HEK293 (cell line): ENCODE results near the gene RNF11.

ENCODE experiments used
- CTCF ChIA-PET: fragments of 350-600 bp; formaldehyde crosslinking; extraction: SDS; loops from one replicate; lab custom pipeline; 2021; ENCODE audit warnings: antibody characterized with exemption; lab: Yijun Ruan, JAX
- POLR2A ChIA-PET: fragments of 300-600 bp; formaldehyde crosslinking; extraction: SDS; loops from one replicate; lab custom pipeline; 2020; ENCODE audit warnings: antibody characterized with exemption, inconsistent platforms; lab: Yijun Ruan, JAX
- H3K27ac ChIP-seq: fragments of 200-500 bp; sonication (Bioruptor generic); 2 replicates; pipeline ENCODE4 v1.5.1; 2014; ENCODE audit warnings: low read depth, low read length, control low read depth, inconsistent platforms; ENCODE audit errors: extremely low read depth
- H3K36me3 ChIP-seq, 2 experiments: fragments of 200-500 bp in 1 of 2; sonication (Bioruptor generic) in 1 of 2; 1 replicate in 1 of 2; 2 replicates in 1 of 2; pipeline ENCODE4 v1.5.1; 2014 to 2017; ENCODE audit warnings: inconsistent platforms in 2 of 2, low read length in 2 of 2; ENCODE audit not compliant: control insufficient read depth in 2 of 2, insufficient read depth in 1 of 2
- H3K4me1 ChIP-seq: fragments of 200-500 bp; sonication (Bioruptor generic); 2 replicates; pipeline ENCODE4 v1.5.1; 2014; ENCODE audit warnings: mild to moderate bottlenecking, low read length, inconsistent platforms; ENCODE audit not compliant: control insufficient read depth, insufficient read depth
- H3K4me3 ChIP-seq: 2 replicates; pipeline ENCODE4 v1.5.1; 2011; ENCODE audit warnings: low read depth, mild to moderate bottlenecking, control low read depth, low read length, moderate library complexity
- H3K9me3 ChIP-seq: fragments of 200-500 bp; sonication (Bioruptor generic); 2 replicates; pipeline ENCODE4 v1.5.1; 2014; ENCODE audit warnings: low read depth, low read length, inconsistent platforms; ENCODE audit not compliant: control insufficient read depth, insufficient read depth
- EGR2 ChIP-seq: fragments of 450-650 bp; formaldehyde crosslinking; IDR thresholded peaks from 2 replicates; pipeline ENCODE4 v1.5.1; 2016; ENCODE audit warnings: low read depth, missing biosample characterization, missing genetic modification characterization
- GFI1B ChIP-seq: fragments of 450-650 bp; formaldehyde crosslinking; IDR thresholded peaks from 2 replicates; pipeline ENCODE4 v1.5.1; 2016; ENCODE audit warnings: missing biosample characterization, missing genetic modification characterization
- GLI2 ChIP-seq: fragments of 450-650 bp; formaldehyde crosslinking; IDR thresholded peaks from 2 replicates; pipeline ENCODE4; 2017; ENCODE audit warnings: missing biosample characterization, missing genetic modification characterization, low read depth, borderline replicate concordance
- KLF9 ChIP-seq: fragments of 450-650 bp; formaldehyde crosslinking; IDR thresholded peaks from 2 replicates; pipeline ENCODE4 v1.5.1; 2016; ENCODE audit warnings: missing biosample characterization, missing genetic modification characterization, low read depth
- PBX3 ChIP-seq: sonication (generic); formaldehyde crosslinking; IDR thresholded peaks from 2 replicates; pipeline ENCODE4 v1.8.1; 2022; ENCODE audit warnings: mild to moderate bottlenecking, moderate library complexity, missing genetic modification reagents
- PRDM2 ChIP-seq: fragments of 450-650 bp; formaldehyde crosslinking; IDR thresholded peaks from 2 replicates; pipeline ENCODE4 v1.5.1; 2016; ENCODE audit warnings: missing biosample characterization, missing genetic modification characterization, borderline replicate concordance
- REPIN1 ChIP-seq: fragments of 450-650 bp; formaldehyde crosslinking; IDR thresholded peaks from 2 replicates; pipeline ENCODE4 v1.5.1; 2017; ENCODE audit warnings: missing biosample characterization, missing genetic modification characterization, low read depth
- ZEB2 ChIP-seq: fragments of 450-650 bp; formaldehyde crosslinking; IDR thresholded peaks from 2 replicates; pipeline ENCODE4 v1.5.1; 2016; ENCODE audit warnings: missing biosample characterization, missing genetic modification characterization
- ZFP37 ChIP-seq: fragments of 450-650 bp; formaldehyde crosslinking; IDR thresholded peaks from 2 replicates; pipeline ENCODE4 v1.5.1; 2016; ENCODE audit warnings: missing biosample characterization, missing genetic modification characterization
- ZNF174 ChIP-seq: fragments of 450-650 bp; formaldehyde crosslinking; IDR thresholded peaks from 2 replicates; pipeline ENCODE4 v1.5.0; 2017; ENCODE audit warnings: missing biosample characterization, mild to moderate bottlenecking, missing genetic modification characterization
- ZNF18 ChIP-seq: fragments of 450-650 bp; formaldehyde crosslinking; IDR thresholded peaks from 2 replicates; pipeline ENCODE4 v1.5.1; 2016; ENCODE audit warnings: missing biosample characterization, missing genetic modification characterization
- ZNF214 ChIP-seq: fragments of 450-650 bp; formaldehyde crosslinking; IDR thresholded peaks from 2 replicates; pipeline ENCODE4 v1.5.1; 2017; ENCODE audit warnings: missing biosample characterization, mild to moderate bottlenecking, missing genetic modification characterization, borderline replicate concordance
- ZNF223 ChIP-seq: fragments of 450-650 bp; formaldehyde crosslinking; IDR thresholded peaks from 2 replicates; pipeline ENCODE4 v1.5.1; 2016; ENCODE audit warnings: missing biosample characterization, missing genetic modification characterization
- ZNF362 ChIP-seq: fragments of 450-650 bp; formaldehyde crosslinking; IDR thresholded peaks from 2 replicates; pipeline ENCODE4 v1.5.1; 2016; ENCODE audit warnings: missing biosample characterization, missing genetic modification characterization
- ZNF398 ChIP-seq: fragments of 450-650 bp; formaldehyde crosslinking; IDR thresholded peaks from 2 replicates; pipeline ENCODE4 v1.5.1; 2017; ENCODE audit warnings: missing biosample characterization, missing genetic modification characterization
- ZNF426 ChIP-seq: fragments of 450-650 bp; formaldehyde crosslinking; IDR thresholded peaks from 2 replicates; pipeline ENCODE4 v1.5.1; 2017; ENCODE audit warnings: missing biosample characterization, missing genetic modification characterization, mild to moderate bottlenecking, inconsistent platforms, moderate library complexity
- ZNF433 ChIP-seq: fragments of 450-650 bp; formaldehyde crosslinking; IDR thresholded peaks from 2 replicates; pipeline ENCODE4 v1.5.1; 2016; ENCODE audit warnings: missing biosample characterization, missing genetic modification characterization, low read depth
- ZNF623 ChIP-seq: fragments of 450-650 bp; formaldehyde crosslinking; IDR thresholded peaks from 2 replicates; pipeline ENCODE4 v1.5.1; 2016; ENCODE audit warnings: missing biosample characterization, missing genetic modification characterization

Gene RNF11

GRCh38 chr1:51230501-51231078 lies 5.5 kb upstream of the RNF11 start (continued):
- TF ChIP-seq ZNF398 (no peak), ZNF223 (tag by site-specific recombination) (no peak)

GRCh38 chr1:51231120-51231519 lies 5.0 kb upstream of the RNF11 start:
- CTCF ChIA-PET: no interaction called here
- POLR2A ChIA-PET: no interaction called here

GRCh38 chr1:51231896-51232295 lies 4.2 kb upstream of the RNF11 start:
- CTCF ChIA-PET: no interaction called here
- H3K36me3 ChIP-seq: no peaks in the 10 kb centered on the region
- TF ChIP-seq GFI1B: no peak
- no peak for TF ChIP-seq ZNF223 (tag by site-specific recombination)
- TF ChIP-seq ZNF623: no peak
- no peak for TF ChIP-seq REPIN1 (tag by site-specific recombination)
- no peak for TF ChIP-seq PRDM2 (tag by site-specific recombination)
- no peak for TF ChIP-seq KLF9 (tag by site-specific recombination)
- no peak for TF ChIP-seq ZNF426 (tag by site-specific recombination)
- no peak for TF ChIP-seq EGR2
- no peak for TF ChIP-seq ZNF433 (tag by site-specific recombination)
- TF ChIP-seq ZEB2 (tag by site-specific recombination): no peak
- no peak for TF ChIP-seq ZFP37 (tag by site-specific recombination)
- TF ChIP-seq ZNF18 (tag by site-specific recombination): no peak
- TF ChIP-seq PBX3 (CRISPR knock-in tag): no peak
- TF ChIP-seq, all 188 proteins: peak for 0
- POLR2A ChIA-PET: no interaction called here
- H3K4me1 ChIP-seq: peaks cover 5% of the 10 kb centered on the region; the same call in 1 of the 2 replicates
- H3K27ac ChIP-seq: no peak overlapping the region
- H3K4me3 ChIP-seq: no peak overlapping the region
- no peaks in the 10 kb centered on the region for H3K9me3 ChIP-seq

More at GRCh38 chr1:51231120-51231519, 5.0 kb upstream of the RNF11 start:
- Histone ChIP-seq H3K4me1 (peaks cover 5% of the 10 kb centered on the region; the same call in 1 of the 2 replicates), H3K36me3 (no peaks in the 10 kb centered on the region), H3K9me3 (no peaks in the 10 kb centered on the region), H3K4me3 (no peak overlapping the region), H3K27ac (no peak overlapping the region)
- TF ChIP-seq ZNF362 (tag by site-specific recombination) (no peak), ZNF174 (no peak), GLI2 (no peak), ZNF214 (tag by site-specific recombination) (no peak)
